ENCODE measurements around the gene EFNA4.
"Not testable (repeated sequence)": the region's sequence is repeated elsewhere in the genome, so short reads cannot be mapped to it uniquely, and the experiment has no call there.

EFNA4 gene

GRCh38 chr1:155091071-155092051, 27.8 kb downstream of the EFNA4 start:
- peak; percentile 63 for DNase-seq

DNA sequence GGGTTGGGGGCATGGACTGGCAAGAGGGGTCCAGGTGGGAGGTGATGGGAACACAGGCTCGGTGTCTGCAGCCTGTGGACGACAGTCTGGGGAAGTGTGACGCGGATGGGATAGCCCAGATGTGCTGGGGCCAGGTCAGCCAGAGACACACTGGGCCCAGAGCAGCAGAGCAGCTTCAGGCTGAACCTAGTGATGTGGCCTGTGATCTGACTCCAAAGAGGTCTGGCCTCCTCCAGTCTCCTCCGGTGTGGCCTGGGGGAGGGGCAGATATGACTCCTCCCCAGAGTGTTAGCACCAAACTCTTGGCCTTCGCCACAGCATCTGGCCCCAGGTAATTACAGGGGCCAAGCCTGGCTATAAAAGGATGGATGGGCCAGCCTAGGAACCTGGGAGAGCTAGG, 28.6 kb downstream of the EFNA4 start:
- DNase-seq: no peak

- DNase-seq: no peak
Observed at GRCh38 chr1:155092641-155093040, 29.1 kb downstream of the EFNA4 start.

- peak; percentile 60 for DNase-seq
Observed at GRCh38 chr1:155093911-155094621, 30.5 kb downstream of the EFNA4 start.

- no peak for DNase-seq
Observed at GRCh38 chr1:155094622-155094948, 31.0 kb downstream of the EFNA4 start.

- no peak for DNase-seq
Observed at GRCh38 chr1:155099331-155099730, 35.8 kb downstream of the EFNA4 start.

GRCh38 chr1:155103325-155103724, 39.8 kb downstream of the EFNA4 start:
- no peak for DNase-seq

GRCh38 chr1:155104605-155105534, 41.3 kb downstream of the EFNA4 start:
- no peak for DNase-seq

DNA sequence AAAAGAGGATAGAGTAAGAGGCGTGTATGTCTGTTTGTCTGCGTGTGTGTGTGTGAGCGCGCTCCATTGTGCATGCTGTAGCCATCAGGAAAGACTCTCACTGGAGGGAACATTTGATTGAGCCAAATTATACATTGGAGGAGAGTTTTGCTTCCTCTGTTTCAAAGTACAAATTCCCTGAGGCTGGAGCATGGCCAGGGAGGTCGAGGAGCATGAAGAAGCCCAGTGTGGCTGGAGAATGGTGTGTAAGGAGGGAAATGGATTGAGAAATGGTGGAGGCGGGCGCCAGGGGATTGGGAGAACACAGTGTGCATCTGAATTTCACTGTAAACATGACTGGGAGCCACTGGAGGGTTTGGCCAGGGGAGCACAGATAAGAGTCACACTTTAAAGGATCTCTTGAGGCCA, 42.1 kb downstream of the EFNA4 start:
- DNase-seq: no peak

DNA sequence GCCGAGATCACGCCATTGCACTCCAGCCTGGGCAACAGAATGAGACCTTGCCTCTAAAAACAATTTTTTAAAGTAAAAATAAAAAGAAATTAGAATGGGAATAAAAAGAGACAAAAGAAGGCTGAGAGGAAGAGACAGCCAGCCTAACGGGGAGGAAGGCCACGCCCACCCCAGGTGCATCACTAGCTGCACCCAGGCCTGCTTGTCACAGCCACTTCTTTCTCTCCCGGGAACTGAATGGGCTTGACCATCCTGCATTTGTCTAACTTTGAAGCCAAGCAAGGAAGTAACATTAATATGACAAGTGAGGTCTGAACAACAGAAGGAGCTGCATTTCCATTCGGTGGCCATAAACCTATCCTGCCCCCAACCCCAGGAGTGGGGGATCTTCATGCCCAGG, 43.3 kb downstream of the EFNA4 start:
- peak; percentile 57 for DNase-seq

- DNase-seq: no peak
Observed at GRCh38 chr1:155107309-155108264, 44.0 kb downstream of the EFNA4 start.

GRCh38 chr1:155108296-155108695, 44.8 kb downstream of the EFNA4 start:
- DNase-seq: no peak

GRCh38 chr1:155110381-155110780, 46.8 kb downstream of the EFNA4 start:
- no peak for DNase-seq

- DNase-seq: no peak
Observed at GRCh38 chr1:155110826-155111225, 47.3 kb downstream of the EFNA4 start.

DNA sequence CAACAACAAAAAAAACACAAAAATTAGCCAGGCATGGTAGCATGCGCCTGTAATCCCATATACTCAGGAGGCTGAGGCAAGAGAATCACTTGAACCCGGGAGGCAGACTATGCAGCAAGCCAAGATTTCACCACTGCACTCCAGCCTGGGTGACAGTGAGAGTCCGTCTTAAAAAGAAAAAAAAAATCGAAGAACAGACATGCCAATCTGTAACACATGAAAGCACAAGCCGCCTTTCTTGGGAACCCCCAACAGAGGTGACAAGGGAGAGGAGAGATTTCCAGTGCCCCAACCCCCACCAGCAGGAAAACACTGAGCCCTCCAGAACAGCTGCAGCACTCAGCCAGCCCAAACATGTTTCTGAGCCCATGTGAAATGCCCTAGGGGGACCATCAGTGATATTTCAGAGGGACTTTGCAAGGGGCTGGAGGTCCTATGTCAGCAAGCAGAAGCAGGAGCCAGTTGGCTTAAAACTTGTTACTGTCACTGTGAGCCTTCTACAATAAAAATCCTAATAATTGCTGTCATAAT, 50.0 kb downstream of the EFNA4 start:
- DNase-seq: no peak

DNA sequence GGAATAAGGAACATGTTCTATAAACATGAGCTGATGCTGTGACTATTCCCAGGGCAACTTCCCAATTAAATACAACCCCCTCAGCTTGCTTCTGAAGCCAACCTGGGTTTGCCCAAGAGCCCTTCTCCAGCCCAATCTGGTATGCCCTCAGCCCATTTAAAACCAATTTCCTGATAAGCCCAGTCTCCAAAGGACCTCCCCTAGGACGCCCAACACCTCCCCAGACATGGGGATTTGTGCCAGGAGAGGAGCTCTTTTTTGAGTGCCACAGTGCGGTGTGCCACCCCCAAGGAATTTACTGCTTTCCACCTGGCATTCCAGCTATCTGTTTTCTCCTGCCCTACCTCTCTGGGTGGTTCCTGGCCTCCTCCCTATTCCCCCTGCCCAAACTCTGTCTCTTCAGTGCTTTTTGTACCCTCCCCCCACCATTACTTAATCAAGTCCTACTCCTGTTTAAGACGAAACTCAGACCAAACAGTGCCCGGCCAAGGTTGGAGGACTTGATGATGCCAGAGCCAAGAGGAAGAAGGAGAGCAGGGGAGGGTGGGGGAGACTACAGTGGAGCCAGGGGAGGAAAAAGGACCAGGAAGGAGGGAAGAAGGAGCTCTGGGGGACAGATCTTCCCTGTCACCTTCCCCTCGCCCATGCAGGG, 52.7 kb downstream of the EFNA4 start:
- DNase-seq: no peak

DNA sequence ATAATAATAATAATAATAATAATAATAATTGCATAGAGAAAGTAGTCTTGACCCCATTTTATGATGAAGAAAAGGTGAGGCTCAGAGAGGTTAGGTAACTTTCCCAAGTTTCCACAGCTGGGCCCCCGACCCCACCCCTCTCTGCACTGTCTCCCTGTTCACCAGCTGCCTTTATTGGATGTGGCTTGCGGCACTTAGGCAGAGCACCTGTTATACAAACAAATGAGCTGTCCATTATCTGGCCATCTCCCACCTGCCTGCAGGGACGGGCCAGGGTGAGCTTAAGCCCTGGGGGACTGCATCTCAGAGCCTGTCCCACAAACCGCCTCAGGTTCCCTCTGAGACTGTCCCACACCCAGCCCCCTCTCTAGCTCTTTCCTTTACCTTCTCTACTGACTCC, 54.1 kb downstream of the EFNA4 start:
- peak; percentile 63 for DNase-seq

GRCh38 chr1:155118090-155118489, 54.5 kb downstream of the EFNA4 start:
- DNase-seq: not testable (repeated sequence)
